Esophagus squamous epithelium (tissue), 4 donors: ENCODE results near the gene SPSB4.

Experiments used
- CTCF ChIP-seq, 6 experiments: fragments of 450-650 bp in 4 of 6; fragments of 200-600 bp in 2 of 6; sonication (generic) in 2 of 6; IDR thresholded peaks; one replicate each; pipeline ENCODE4 v1.5.1; 2016 to 2019; ENCODE audit warnings: antibody characterized with exemption in 6 of 6, mild to moderate bottlenecking in 4 of 6, moderate library complexity in 4 of 6
- POLR2A ChIP-seq, 4 donors: fragments of 450-650 bp; IDR thresholded peaks; one replicate each; pipeline ENCODE4 v1.6.1; 2017; ENCODE audit warnings: antibody characterized with exemption in 4 of 4, mild to moderate bottlenecking in 4 of 4, moderate library complexity in 3 of 4

GRCh38 chr3:141128126-141128777 lies 77.1 kb downstream of the SPSB4 start:
- TF ChIP-seq CTCF (IDR thresholded peaks at IDR 0.05): no peak
- TF ChIP-seq POLR2A (IDR thresholded peaks at IDR 0.05): no peak
